ENCODE measurements around the gene MATR3.

MATR3 gene

GRCh38 chr5:139314276-139314675, 20.7 kb downstream of the MATR3 start:
- TF ChIP-seq CTCF (IDR thresholded peaks at IDR 0.05; ENCODE audit: extremely low read depth, missing control alignments), result no peak
- no peak for DNase-seq (ENCODE audit: low spot score)

GRCh38 chr5:139315056-139315615, 21.6 kb downstream of the MATR3 start:
- TF ChIP-seq CTCF (IDR thresholded peaks at IDR 0.05; ENCODE audit: extremely low read depth, missing control alignments), result no peak
- DNase-seq (ENCODE audit: low spot score), result no peak

- no peak for TF ChIP-seq CTCF (IDR thresholded peaks at IDR 0.05; ENCODE audit: extremely low read depth, missing control alignments)
- DNase-seq (ENCODE audit: low spot score), result no peak
Observed at GRCh38 chr5:139335811-139336210, 42.3 kb downstream of the MATR3 start.

DNA sequence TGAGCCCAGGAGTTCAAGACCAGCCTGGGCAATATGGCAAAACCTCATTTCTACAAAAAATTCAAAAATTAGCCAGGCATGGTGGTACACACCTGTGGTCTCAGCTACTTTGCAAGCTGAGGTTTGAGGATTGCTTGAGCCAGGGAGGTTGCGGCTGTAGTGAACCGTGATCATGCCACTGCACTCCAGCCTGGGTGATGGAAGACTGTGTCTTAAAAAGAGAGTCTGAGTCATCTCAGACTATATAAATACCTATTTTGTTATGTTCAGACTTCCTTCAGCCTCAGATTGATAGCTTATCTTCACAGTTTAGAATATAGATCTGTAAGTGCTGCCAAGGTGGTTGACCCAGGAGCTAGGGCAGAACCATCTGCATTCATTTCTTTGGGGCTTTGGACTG, 46.5 kb downstream of the MATR3 start:
- no peak for TF ChIP-seq CTCF (IDR thresholded peaks at IDR 0.05; ENCODE audit: extremely low read depth, missing control alignments)
- DNase-seq (ENCODE audit: low spot score), result no peak

DNA sequence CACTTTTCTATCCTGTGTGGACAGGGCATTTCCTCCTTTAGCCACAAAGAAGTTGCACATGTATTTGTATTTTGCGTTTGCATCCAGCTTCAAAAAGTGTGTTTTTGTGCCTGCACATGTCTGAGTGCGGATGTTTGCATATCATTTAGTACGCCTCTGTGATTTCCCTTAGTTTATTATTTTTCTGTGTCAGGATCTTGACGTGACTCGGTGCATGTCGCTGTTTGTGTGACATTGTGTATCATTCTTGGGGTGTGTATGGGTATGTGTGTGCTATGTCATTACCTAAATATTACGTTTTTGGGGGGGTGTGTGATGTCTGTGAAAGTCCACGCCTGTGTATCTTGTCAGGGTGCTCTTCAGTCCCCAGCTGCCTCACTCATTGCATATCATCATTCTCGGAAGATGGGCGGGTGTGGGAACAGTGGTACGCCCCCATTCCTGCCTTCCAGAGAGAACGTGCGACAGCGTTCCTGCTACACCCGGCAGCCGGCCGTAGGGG, 47.7 kb downstream of the MATR3 start:
- no peak for DNase-seq (ENCODE audit: low spot score)
- no peak for TF ChIP-seq CTCF (IDR thresholded peaks at IDR 0.05; ENCODE audit: extremely low read depth, missing control alignments)

- TF ChIP-seq CTCF (IDR thresholded peaks at IDR 0.05; ENCODE audit: extremely low read depth, missing control alignments), result peak; percentile 87
- DNase-seq (ENCODE audit: low spot score), result peak; percentile 91
Observed at GRCh38 chr5:139341689-139342422, 48.3 kb downstream of the MATR3 start, which contains the start of gene PAIP2. PAIP2 (plus strand) TSS chr5:139341854; CDS start chr5:139363785, 21,931 bp downstream.

GRCh38 chr5:139342423-139342723, 48.8 kb downstream of the MATR3 start:
- peak; percentile 81 for DNase-seq (ENCODE audit: low spot score)
- no peak for TF ChIP-seq CTCF (IDR thresholded peaks at IDR 0.05; ENCODE audit: extremely low read depth, missing control alignments)

Measured in GM20000 (cell line).